CD4-positive, alpha-beta T cell treated with Interleukin-15 for 1 hour (primary cell): Measurements from ENCODE around the gene NKAIN2.
"Not testable (repeated sequence)": the region's sequence is repeated elsewhere in the genome, so short reads cannot be mapped to it uniquely, and the experiment has no call there.

Source experiments
- DNase-seq: peaks from one replicate; pipeline ENCODE4 v3.0.0-alpha.2; 2020

NKAIN2 gene

GRCh38 chr6:124356811-124357210 is 553.1 kb downstream of the NKAIN2 start:
- DNase-seq: no peak

- no peak for DNase-seq
These were observed 564.5 kb downstream of the NKAIN2 start for GRCh38 chr6:124368131-124368530.

- no peak for DNase-seq
These were observed 568.4 kb downstream of the NKAIN2 start for GRCh38 chr6:124371974-124372475.

GRCh38 chr6:124373386-124373785 is 569.7 kb downstream of the NKAIN2 start:
- DNase-seq: no peak

- no peak for DNase-seq
These were observed 585.5 kb downstream of the NKAIN2 start for GRCh38 chr6:124389127-124389526.

GRCh38 chr6:124393536-124393935 is 589.9 kb downstream of the NKAIN2 start:
- DNase-seq: no peak

- DNase-seq: no peak
These were observed 592.7 kb downstream of the NKAIN2 start for GRCh38 chr6:124396361-124396760.

- DNase-seq: no peak
These were observed 596.8 kb downstream of the NKAIN2 start for GRCh38 chr6:124400261-124400999.

- DNase-seq: not testable (repeated sequence)
These were observed 606.8 kb downstream of the NKAIN2 start for GRCh38 chr6:124410425-124410824.

- DNase-seq: not testable (repeated sequence)
These were observed 609.0 kb downstream of the NKAIN2 start for GRCh38 chr6:124412657-124413056.

- no peak for DNase-seq
These were observed 616.6 kb downstream of the NKAIN2 start for GRCh38 chr6:124420116-124420840.

- no peak for DNase-seq
These were observed 620.0 kb downstream of the NKAIN2 start for GRCh38 chr6:124423621-124424020.

GRCh38 chr6:124430740-124431318 is 627.2 kb downstream of the NKAIN2 start:
- DNase-seq: no peak

GRCh38 chr6:124432620-124433019 is 629.0 kb downstream of the NKAIN2 start:
- DNase-seq: no peak

- no peak for DNase-seq
These were observed 629.9 kb downstream of the NKAIN2 start for GRCh38 chr6:124433387-124434160.

- DNase-seq: no peak
These were observed 630.8 kb downstream of the NKAIN2 start for GRCh38 chr6:124434421-124434820.

- DNase-seq: no peak
These were observed 633.1 kb downstream of the NKAIN2 start for GRCh38 chr6:124436803-124437202.

- no peak for DNase-seq
These were observed 634.9 kb downstream of the NKAIN2 start for GRCh38 chr6:124438546-124439065.

- no peak for DNase-seq
These were observed 637.8 kb downstream of the NKAIN2 start for GRCh38 chr6:124441450-124441849.

- no peak for DNase-seq
These were observed 639.9 kb downstream of the NKAIN2 start for GRCh38 chr6:124443541-124443940.

GRCh38 chr6:124445581-124445980 is 641.9 kb downstream of the NKAIN2 start:
- DNase-seq: no peak

GRCh38 chr6:124446961-124447360 is 643.3 kb downstream of the NKAIN2 start:
- DNase-seq: no peak

- no peak for DNase-seq
These were observed 655.6 kb downstream of the NKAIN2 start for GRCh38 chr6:124459268-124459667.
